Right kidney (tissue), 1 donor: Measurements from ENCODE around the gene NUP210L.

Experiments used
- DNase-seq: peaks from one replicate; pipeline ENCODE4 v3.0.0-alpha.2; 2016

The NUP210L gene

GRCh38 chr1:153963030-153963849, 191.6 kb downstream of the NUP210L start, which contains the start of gene SLC39A1:
SLC39A1 (minus strand) TSS chr1:153963537; CDS start chr1:153962715, 822 bp downstream.
- DNase-seq = peak; percentile 92

DNA sequence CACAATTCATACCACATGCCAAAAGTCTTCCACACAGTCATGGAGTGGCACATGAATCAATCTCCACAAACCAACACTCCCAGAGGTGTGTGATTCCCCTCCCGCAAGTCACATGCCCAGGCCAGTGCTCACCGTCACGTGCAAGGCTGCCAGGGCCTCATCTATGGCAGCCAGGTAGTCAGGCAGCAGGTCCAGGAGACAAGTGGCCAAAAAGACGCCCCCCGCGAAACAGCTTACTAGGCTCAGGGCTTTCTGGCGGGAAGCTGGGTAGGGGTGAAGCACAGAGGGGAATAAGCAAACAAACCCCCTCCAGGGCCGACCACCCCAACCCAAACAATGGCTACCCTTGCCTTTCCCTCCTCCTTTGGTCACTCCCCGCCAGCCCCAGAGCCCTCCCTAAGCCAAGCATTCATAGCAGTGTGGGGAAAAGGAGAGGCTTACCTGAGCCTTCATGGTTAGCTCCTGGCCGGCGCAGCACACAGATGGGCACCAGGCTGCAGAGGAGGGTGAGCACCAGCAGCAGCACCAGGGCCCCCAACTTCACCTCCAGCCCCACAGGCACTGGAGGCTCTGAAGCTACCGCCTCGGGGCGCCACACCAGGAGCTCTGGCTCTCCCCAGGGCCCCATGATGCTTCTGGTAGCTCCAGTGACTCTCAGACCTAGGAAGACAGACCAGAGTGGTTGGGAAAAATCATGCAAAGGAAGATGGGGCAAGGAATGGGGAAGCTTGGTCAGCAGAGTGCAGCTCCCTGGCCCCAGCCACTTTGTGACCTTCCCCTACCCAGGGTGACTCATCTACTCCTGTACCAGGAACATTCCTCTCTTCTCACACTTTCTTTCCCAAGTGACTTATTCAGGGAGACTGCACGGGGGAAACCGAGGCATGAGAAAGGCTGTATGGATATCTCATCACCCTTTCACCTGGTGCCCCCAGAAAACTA, 192.5 kb downstream of the NUP210L start:
- peak; percentile 37 for DNase-seq

DNA sequence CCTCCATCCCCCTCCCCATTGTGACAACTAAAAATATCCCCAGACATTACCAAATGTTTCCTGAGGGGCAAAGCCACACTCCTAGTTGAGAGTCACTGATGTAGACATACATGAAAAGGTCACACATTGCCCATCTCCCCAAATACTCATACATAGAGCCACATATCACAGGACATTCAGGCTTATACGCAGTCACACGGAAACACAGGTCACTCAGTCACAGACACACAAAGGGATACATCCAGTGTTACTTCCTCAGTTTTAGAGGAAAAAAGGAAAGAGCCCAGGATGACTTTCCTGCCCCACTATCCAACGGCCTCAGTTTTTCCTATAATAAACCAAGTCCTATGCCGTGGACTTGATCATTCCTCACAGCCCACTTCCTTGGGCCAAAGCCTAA, 193.5 kb downstream of the NUP210L start:
- DNase-seq = no peak

- no peak for DNase-seq
These were observed 194.7 kb downstream of the NUP210L start for GRCh38 chr1:153960206-153960605.

- no peak for DNase-seq
These were observed 195.4 kb downstream of the NUP210L start for GRCh38 chr1:153959454-153959853.

- DNase-seq = no peak
These were observed 196.0 kb downstream of the NUP210L start for GRCh38 chr1:153958961-153959260.

DNA sequence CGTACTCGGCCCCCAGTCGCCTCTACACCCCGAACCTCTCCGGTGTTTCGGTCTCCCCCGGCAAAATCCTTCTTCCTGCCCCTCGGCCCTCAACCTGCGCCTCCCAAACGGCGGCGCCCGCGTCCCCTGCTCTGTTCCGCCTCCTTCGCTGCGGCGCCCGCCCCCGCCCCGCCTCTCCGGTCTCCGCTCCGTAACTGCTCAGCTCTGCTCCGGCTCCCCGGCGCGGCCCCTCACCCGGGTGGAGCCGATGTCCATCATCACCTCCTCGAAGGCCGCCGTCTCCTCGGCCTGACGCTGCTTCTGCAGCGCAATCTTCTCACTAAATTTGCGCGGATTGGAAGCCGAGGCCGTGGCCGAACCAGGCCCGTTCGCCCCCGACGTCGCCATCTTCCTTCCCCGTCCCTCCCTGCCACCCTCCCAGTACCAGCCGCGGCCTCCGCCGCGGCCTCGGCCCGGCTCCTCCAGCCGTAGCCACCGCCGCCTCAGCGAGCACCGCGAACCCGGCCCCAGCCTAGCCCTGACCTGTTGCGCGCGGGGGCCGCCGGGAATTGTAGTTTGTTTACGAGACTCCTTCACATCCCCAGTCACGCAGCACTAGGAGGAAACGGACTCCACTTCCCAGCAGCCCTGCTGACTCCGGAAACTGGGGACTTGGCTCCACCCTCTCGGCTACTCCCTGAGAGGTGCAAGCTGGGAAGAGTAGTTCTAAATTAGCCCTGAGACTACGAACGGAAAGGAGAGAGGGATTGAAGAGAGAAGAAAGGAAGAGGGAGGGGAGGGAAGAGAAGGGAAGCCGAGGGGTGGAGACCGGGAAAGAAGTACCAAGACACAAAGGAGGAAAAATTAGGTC, 196.5 kb downstream of the NUP210L start, which contains the start of gene CRTC2:
CRTC2 (minus strand) TSS at position 502 of the 850 bp plus-strand sequence; CDS start at position 387, 115 bp downstream.
- DNase-seq = peak; percentile 97

DNA sequence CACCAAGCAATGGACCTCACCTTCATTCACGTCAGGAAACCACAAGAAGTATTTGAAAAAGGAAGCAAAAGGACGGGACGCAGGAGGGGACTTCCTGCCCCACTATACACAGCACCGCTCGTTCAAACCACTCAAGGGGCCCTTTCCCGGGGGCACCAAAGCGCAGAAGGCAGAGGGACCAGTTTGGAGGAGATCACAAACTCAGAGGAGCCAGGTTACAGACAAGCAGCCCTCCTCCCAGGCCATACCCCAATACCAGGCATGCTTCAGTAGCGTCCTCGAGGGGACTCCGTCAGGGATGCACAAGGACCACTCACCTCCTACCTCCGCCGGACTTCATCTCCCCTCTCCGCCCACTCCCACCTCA, 197.1 kb downstream of the NUP210L start:
- DNase-seq = no peak

DNA sequence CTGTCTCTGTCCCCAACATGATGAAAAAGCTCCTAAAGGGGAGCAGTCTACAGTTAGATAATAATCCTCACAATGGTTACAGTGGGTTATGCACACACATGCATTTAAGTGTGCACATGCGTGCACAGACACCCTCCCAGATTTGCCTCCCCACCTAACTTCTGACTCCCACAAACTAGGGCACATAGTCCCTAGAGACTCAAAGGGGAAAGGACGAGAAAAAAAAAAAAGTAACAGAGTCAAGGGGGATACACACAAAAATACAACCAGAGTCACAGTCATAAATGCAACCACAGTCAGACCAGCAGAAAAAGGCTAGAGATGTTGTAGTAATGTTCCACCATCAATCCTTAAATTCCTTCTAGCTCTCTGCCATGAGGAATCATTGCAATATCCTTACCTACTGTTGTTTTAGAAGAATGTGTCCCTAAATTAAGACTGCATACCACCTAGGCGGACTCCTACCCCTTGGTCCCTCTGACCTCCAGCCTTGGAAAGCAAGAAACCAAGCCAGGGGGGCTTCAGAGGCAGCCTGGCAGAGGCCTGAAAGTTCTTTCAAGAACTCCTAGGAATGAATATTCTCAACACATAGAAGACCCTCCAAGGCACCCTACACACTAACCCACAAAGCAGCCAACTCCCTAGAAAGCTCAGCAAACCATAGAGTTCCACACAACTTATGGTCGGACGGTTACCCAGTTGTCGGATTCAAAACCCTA, 197.7 kb downstream of the NUP210L start:
- no peak for DNase-seq

DNA sequence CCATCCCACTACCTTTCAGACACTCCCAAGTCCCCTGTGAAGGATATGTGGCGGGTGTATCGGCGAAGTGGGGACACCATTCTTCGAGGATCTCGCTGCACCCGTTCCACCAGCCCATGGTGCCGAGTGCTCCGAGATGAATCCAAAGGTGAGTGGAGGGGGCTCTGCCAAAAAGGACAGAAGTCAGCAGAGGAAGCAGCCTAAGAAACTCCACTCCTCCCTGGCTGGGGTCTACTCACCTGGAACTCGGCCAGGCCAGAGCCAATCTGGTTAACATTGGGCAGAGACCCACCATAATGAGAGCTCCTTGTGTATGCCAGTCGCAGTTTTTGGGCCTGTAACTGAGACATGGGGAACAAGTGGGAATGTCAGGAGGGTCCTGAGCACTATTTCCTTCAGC, 200.0 kb downstream of the NUP210L start:
- DNase-seq = no peak

DNA sequence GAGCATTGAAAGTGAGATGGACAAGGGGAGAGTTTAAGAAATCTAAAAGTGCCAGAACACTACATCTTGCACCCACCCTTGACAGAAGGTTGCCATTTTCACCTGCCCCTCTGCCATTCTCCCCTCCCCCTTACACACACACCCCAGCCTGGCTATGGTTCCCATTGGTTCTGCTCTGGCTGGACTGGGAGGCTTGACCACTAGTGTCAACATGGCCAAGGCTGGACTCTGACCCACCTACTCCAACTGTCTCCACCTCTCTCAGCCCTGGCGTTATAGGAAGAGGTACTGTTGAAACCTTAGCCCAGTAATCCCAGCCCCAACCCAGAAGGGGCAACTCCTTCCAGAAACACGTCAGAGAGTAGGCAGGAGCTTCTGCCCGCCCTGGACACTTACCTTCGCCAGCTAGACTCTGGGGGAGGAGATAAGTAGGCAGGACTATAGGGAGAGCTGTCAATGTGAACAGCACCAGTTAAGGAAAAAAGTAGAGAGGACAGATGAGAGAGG, 201.0 kb downstream of the NUP210L start:
- DNase-seq = no peak

DNA sequence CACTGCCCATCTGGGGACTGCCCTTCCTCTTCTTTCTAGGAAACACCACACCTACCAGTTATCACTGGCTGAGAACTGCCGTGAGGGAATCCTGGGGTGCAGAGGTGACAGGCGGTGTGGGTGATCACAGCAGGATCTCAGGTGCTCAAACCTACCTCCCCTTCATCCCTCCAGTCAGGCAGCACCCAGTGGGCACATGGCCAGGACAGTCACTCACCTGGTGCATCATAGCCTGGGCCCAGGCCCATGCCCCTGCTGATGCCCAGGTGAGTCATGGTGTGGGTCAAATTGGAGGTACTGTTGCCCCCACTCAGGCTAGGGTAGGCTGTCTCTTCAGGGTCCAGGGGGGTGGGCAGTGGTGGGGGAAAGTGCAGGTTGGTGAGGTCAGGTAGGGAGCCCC, 203.1 kb downstream of the NUP210L start:
- DNase-seq = no peak

GRCh38 chr1:153951183-153951582, 203.7 kb downstream of the NUP210L start:
- DNase-seq = no peak

DNA sequence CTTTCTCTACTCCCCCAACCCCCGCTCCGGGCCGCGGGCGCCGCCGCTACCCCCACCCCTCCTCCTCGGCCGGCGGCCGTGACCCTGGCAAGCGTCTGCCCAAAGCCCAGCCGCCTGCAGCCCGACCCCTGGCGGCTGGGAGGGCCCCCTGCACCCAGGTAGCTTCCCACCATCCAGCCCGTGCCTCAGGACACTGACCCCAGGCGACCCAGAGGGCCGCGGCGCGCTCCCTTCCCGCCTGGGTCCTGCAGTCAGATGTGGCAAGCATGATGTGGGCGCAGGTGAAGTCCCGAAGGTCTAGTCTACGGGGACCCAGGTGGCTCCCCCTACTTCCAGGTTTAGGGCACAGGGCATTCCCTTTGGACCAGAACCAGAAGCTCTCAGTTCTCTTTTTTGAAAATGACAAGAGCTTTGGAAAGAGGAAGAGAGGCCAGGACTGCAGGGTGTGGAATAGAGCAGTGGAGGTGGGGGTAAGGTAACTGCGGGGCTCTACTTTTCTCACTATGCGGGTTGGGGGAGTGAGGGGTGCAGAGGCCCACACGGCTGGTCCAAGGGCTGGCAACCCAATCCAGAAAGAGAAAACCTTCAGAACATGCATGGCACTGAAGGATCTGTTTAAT, 208.1 kb downstream of the NUP210L start, which contains the start of gene DENND4B:
DENND4B (minus strand) TSS at position 97 of the 620 bp plus-strand sequence. CDS start 2,344 bp downstream, outside the sequence.
- no peak for DNase-seq

- peak; percentile 84 for DNase-seq
These were observed 208.9 kb downstream of the NUP210L start for GRCh38 chr1:153945795-153946621.

DNA sequence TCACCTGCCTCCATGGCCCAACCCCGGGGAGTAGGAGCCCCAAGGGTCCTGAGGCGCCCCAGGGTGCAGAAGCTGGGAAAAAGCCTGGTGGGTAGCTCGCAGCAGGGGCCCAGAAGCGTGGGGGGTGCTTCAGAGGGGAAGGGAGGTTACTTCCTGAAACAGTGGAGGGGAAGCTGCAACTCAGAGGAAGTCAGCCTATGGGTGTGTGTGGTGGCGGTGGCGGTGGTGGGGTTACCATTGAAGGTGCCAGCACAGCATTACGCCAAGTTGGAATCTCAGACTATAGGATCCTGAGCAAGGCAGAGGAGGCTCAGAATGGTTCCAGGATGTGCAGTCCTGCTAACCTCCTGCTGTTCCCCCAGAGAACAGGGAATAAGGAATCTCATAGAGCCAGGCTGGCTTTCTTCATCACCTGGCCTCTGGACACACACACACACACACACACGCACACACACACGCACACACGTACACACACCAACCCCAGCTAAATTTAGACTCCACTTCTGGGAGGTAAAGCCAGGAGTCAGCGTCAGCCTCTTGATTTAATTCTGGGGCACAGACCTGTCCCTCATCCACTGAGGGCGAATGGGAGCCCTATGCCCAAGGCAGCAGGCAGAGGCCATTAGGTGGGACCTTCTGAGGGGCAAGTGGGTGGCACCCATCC, 209.6 kb downstream of the NUP210L start:
- no peak for DNase-seq

DNA sequence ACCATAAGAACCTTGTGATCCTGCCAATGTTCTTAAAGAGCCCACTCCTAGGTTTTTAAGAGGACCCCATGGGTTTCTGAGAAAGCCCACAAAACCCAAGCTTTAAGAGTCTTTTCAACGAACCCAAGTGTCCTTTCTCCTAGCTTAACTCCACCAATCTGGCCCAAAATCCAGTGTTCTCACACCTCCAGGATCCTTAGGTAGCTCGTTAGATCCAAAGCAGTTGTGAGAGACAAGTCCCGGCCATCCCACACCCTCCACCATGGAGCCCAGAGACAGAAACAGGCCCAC, 210.1 kb downstream of the NUP210L start:
- DNase-seq = no peak

DNA sequence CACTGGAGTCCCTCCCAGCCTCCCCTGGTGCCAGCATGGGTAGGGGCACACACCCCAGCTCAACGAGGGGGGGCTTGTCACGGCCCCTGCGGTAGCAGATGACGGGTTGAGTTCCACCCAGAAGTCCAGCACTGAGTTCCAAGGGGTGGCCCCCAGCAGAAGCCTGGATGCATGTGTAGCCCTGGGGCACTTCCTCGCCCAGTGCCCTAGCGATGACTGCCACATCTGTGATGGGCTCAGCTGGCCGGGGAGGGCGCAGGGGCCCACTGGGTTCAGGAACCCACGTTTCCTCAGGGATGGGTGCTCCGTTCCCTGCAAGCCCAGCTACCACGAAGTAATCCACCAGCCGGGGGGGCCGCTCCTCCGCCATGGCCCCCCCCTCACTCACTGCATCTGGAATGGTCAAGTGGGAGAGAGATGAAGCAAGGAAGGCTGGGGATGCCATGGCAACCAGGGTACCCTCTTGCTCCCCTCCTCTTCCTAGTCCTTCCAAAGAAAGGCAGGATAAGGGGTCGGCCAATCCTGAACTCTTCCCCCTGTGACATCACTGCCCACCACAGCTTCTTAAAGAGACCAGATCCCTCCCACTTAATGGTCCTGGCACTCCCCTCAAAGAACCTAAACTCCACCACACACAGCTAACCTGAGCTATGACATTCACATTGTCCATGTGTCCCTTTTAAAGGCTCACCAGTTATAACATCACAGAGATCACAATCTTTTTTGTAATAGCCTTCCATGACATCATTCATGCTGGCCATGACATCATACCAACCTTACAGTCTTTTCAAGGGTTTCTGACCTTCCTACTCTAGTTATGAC, 210.7 kb downstream of the NUP210L start:
- DNase-seq = no peak
